Measurements from ENCODE around the gene FSD2. TPM values are rescaled to one million over a fixed set of nuclear protein-coding genes. Genes with fewer than 3 reads are reported as not detected.

The FSD2 gene
- total RNA-seq, 2 donors from 2014 or later, result not detected

DNA sequence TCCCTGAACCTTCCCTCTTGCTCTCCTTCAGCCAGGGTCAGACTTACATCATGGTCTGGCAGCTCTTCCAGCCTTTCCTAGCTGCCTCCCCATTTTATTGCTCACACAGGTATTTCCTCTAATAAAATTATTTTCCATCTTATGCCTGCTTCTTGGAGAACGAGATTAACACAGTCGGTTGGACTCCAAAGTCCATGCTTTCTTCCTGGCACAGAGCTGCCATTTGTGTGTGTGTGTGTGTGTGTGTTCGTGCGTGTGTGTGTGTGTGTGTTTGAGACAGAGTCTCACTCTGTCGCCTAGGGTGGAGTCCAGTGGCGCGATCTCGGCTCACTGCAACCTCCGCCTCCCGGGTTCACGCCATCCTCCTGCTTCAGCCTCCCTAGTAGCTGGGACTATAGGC is 15.5 kb downstream of the FSD2 start:
- 88% methylated on average over 2 of the region's 11 CpGs; no CpG with 5 or more reads in 1 of the 2 experiments for WGBS, 2 experiments (ENCODE audit: insufficient coverage in 1 of 2, insufficient read length in 1 of 2)
- H3K4me1 ChIP-seq (ENCODE audit: control insufficient read depth, insufficient read depth, low read length), result no peaks in the 10 kb centered on the region
- Mint-ChIP-seq H3K4me1 (no peaks in the 10 kb centered on the region), H3K4me3 (no peak overlapping the region), H3K27me3 (ENCODE audit: insufficient read depth) (peaks cover 32% of the 10 kb centered on the region), H3K36me3 (ENCODE audit: low read depth) (no peaks in the 10 kb centered on the region), H3K9me3 (peaks cover 11% of the 10 kb centered on the region), H3K27ac (no peak overlapping the region)
- no peak overlapping the region for H3K9ac ChIP-seq (ENCODE audit: extremely low read depth, low read length, poor library complexity, severe bottlenecking)
- peaks cover 10% of the 10 kb centered on the region for H3K9me3 ChIP-seq (ENCODE audit: control insufficient read depth, low read length)
- no peak overlapping the region for H3K27ac ChIP-seq (ENCODE audit: low read depth, low read length)
- TF ChIP-seq, protein P1, sequence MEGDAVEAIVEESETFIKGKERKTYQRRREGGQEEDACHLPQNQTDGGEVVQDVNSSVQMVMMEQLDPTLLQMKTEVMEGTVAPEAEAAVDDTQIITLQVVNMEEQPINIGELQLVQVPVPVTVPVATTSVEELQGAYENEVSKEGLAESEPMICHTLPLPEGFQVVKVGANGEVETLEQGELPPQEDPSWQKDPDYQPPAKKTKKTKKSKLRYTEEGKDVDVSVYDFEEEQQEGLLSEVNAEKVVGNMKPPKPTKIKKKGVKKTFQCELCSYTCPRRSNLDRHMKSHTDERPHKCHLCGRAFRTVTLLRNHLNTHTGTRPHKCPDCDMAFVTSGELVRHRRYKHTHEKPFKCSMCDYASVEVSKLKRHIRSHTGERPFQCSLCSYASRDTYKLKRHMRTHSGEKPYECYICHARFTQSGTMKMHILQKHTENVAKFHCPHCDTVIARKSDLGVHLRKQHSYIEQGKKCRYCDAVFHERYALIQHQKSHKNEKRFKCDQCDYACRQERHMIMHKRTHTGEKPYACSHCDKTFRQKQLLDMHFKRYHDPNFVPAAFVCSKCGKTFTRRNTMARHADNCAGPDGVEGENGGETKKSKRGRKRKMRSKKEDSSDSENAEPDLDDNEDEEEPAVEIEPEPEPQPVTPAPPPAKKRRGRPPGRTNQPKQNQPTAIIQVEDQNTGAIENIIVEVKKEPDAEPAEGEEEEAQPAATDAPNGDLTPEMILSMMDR (conservative IDR thresholded peaks at IDR 0.05), result no peak
- peaks cover 18% of the 10 kb centered on the region for H3K27me3 ChIP-seq (ENCODE audit: control insufficient read depth, insufficient read depth, low read length, poor library complexity, severe bottlenecking)
- H3K36me3 ChIP-seq (ENCODE audit: control insufficient read depth, insufficient read depth, low read length), result no peaks in the 10 kb centered on the region
- no peak overlapping the region for H3K4me3 ChIP-seq (ENCODE audit: low read length)
- no peak for DNase-seq

GRCh38 chr15:82789491-82789890 is 16.4 kb downstream of the FSD2 start:
- no peak overlapping the region for H3K4me3 ChIP-seq (ENCODE audit: low read length)
- Mint-ChIP-seq H3K27me3 (ENCODE audit: insufficient read depth) (peaks cover 37% of the 10 kb centered on the region), H3K4me3 (no peak overlapping the region), H3K27ac (no peak overlapping the region), H3K36me3 (ENCODE audit: low read depth) (no peaks in the 10 kb centered on the region), H3K4me1 (no peaks in the 10 kb centered on the region), H3K9me3 (peaks cover 11% of the 10 kb centered on the region)
- no peak overlapping the region for H3K27ac ChIP-seq (ENCODE audit: low read depth, low read length)
- no peak overlapping the region for H3K9ac ChIP-seq (ENCODE audit: extremely low read depth, low read length, poor library complexity, severe bottlenecking)
- H3K27me3 ChIP-seq (ENCODE audit: control insufficient read depth, insufficient read depth, low read length, poor library complexity, severe bottlenecking), result peaks cover 18% of the 10 kb centered on the region
- 83 to 93% methylated on average over 1 of the region's 1 CpG for WGBS, 2 experiments (ENCODE audit: insufficient coverage in 1 of 2, insufficient read length in 1 of 2)
- TF ChIP-seq, protein P1 (conservative IDR thresholded peaks at IDR 0.05), result no peak
- no peaks in the 10 kb centered on the region for H3K36me3 ChIP-seq (ENCODE audit: control insufficient read depth, insufficient read depth, low read length)
- no peak for DNase-seq
- H3K9me3 ChIP-seq (ENCODE audit: control insufficient read depth, low read length), result peaks cover 10% of the 10 kb centered on the region
- no peaks in the 10 kb centered on the region for H3K4me1 ChIP-seq (ENCODE audit: control insufficient read depth, insufficient read depth, low read length)

GRCh38 chr15:82788496-82788895 is 17.4 kb downstream of the FSD2 start:
- Mint-ChIP-seq H3K36me3 (ENCODE audit: low read depth) (no peaks in the 10 kb centered on the region), H3K27ac (no peak overlapping the region), H3K27me3 (ENCODE audit: insufficient read depth) (peaks cover 39% of the 10 kb centered on the region), H3K9me3 (peaks cover 4% of the 10 kb centered on the region), H3K4me3 (no peak overlapping the region), H3K4me1 (no peaks in the 10 kb centered on the region)
- WGBS, 2 experiments (ENCODE audit: insufficient coverage in 1 of 2, insufficient read length in 1 of 2), result 90 to 100% methylated on average over 2 of the region's 2 CpGs
- Histone ChIP-seq H3K4me3 (ENCODE audit: low read length) (no peak overlapping the region), H3K9ac (ENCODE audit: extremely low read depth, low read length, poor library complexity, severe bottlenecking) (no peak overlapping the region), H3K9me3 (ENCODE audit: control insufficient read depth, low read length) (peaks cover 4% of the 10 kb centered on the region), H3K36me3 (ENCODE audit: control insufficient read depth, insufficient read depth, low read length) (no peaks in the 10 kb centered on the region), H3K27ac (ENCODE audit: low read depth, low read length) (no peak overlapping the region), H3K27me3 (ENCODE audit: control insufficient read depth, insufficient read depth, low read length, poor library complexity, severe bottlenecking) (peaks cover 18% of the 10 kb centered on the region), H3K4me1 (ENCODE audit: control insufficient read depth, insufficient read depth, low read length) (no peaks in the 10 kb centered on the region)
- DNase-seq, result no peak
- TF ChIP-seq, protein P1 (conservative IDR thresholded peaks at IDR 0.05), result no peak

All from endodermal cell (in vitro differentiated cells).